HG02870 (cell line): ENCODE data around the gene ACAT2.
"Not testable (repeated sequence)": the region's sequence is repeated elsewhere in the genome, so short reads cannot be mapped to it uniquely, and the experiment has no call there.

Source experiments
- ATAC-seq: cut with Tn5 transposase; IDR thresholded peaks from one replicate; pipeline ENCODE4 v1.9.1; 2021; ENCODE audit warnings: mild to moderate bottlenecking, moderate library complexity; ENCODE audit not compliant: unreplicated experiment

Gene ACAT2

GRCh38 chr6:159762681-159763293 lies 942 bp downstream of the ACAT2 start:
- peak; percentile 15 for ATAC-seq

DNA sequence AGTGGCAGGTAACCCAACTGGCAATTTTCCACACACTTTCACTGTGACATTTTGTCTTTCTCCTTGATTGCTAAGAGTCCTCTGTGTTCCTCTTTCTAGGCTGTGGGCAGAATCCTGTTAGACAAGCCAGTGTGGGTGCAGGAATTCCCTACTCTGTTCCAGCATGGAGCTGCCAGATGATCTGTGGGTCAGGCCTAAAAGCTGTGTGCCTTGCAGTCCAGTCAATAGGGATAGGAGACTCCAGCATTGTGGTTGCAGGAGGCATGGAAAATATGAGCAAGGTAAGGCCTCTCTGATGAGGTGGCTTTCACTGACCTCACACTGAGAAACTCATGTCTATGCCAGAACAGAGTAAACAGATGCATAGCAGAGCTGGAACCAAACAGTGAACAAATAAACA lies 5.1 kb downstream of the ACAT2 start:
- ATAC-seq, result no peak

DNA sequence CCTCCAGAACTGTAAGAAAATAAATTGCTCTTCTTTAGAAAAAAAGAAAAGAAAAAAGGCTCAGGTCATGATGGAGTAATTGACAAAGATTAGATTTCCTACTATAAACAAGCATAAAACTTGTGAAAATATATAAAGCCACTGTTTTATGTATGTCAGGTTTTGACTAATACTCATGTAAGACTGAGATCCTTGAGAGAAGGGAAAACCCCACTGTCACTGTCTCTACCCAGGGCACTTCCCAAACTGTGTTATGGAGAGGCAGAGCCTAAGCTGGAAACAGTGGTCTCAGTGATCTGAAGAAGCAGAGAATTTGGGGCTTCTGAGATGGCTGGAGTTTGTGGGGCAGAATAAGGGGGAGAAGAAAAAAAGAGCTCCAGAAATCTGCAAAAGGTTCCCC lies 7.6 kb downstream of the ACAT2 start:
- no peak for ATAC-seq

DNA sequence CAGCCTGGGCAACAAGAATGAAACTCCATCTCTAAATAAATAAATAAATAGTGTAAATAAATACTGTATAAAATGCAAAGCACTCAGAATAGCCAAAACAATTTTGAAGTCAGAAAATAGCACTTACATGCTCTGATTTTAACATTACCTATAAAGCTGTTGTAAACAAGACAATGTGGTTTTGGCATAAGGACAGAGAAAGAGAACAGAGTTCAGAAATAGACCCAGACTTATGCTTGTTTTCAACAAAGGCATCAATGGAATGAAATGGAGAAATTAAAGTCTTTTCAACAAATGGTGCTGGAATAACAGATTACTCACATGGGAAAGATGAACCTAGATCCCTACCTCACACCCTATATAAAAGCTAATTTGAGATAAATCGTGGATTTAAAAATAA lies 10.4 kb downstream of the ACAT2 start:
- no peak for ATAC-seq

DNA sequence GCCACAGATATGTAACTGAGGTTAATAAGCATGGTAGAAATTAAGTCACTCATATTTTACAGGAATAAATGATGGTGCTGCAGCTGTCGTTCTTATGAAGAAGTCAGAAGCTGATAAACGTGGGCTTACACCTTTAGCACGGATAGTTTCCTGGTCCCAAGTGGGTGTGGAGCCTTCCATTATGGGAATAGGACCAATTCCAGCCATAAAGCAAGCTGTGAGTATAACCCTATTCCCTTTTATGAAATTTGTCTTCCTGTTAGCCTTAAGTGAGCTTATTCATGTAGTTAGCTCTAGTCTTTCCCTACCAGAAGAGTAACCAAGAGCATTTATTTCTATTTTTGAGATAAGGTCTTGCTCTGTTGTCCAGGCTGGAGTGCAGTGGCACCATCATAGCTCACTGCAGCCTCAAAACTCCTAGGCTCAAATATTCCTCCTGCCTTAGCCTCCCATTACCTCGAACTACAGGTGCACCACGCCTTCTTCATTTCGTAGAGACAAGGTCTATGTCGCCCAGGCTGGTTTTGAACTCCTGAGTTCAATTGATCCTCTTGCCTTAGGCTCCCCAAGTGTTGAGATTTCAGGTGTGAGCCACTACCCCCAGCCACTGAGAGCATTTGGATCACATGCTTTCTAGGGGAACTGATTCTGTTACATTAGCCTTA lies 15.5 kb downstream of the ACAT2 start:
- no peak for ATAC-seq

DNA sequence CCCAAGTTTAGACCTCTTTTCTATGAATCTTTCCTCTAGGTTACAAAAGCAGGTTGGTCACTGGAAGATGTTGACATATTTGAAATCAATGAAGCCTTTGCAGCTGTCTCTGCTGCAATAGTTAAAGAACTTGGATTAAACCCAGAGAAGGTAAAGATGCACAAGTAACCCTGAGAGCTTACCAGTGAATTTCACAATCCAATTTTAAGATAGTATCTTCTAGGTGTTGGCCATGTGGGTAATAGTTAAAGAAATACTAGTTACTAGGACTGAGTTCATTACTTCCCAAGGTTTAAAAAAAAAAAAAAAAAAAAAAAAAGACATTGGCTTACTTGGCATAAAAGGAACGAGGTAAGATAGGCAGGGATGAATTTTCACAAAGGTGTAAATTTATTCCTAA lies 16.3 kb downstream of the ACAT2 start:
- no peak for ATAC-seq

GRCh38 chr6:159778542-159779103 lies 16.8 kb downstream of the ACAT2 start:
- no peak for ATAC-seq

DNA sequence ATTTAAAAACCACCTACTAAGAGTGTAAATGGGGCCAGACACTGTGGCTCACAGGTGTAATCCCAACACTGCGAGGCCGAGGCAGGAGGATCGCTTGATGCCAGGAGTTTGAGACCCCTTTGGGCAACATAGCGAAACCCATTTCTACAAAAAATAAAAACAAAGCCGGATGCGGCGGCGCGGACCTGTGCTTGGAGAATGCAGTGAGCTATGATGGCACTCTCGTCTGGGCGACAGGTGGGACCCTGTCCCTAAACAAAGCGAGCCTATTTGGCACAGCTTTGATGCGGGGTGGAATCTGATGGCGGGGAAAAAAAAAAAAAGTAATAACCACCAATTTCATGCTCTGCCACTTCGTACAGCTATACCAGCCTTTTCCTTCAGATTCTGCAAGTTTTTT lies 26.4 kb downstream of the ACAT2 start:
- no peak for ATAC-seq

DNA sequence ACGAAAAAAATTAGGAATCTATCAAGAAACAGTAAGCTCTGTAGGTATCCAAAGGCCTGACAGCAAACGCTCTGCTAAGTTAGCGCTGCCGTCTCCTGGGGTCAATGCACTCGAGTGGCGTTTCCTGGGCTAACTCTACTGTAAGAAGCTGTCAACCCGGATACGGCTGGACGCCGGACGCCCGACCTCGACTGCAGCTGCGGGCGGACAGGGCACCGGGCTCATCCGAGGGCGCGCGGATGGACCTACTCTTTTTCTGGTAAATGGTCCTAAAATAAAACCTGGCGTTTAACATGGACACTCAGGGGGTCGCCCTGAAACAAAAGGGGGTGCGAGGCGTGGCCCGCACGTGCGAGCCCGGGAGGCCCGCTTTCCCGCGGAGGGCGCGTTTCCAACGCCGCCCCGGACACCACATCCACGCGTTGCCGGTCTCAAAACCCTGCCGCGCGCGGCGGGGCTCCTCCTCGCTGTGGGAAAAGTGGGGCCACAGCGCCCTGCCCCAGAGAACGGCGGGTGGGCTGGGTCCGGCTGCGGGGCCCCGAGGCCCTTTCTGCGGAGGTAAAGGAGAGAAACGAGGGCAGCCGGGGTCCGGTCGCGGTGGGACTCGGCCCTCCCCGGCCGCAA lies 27.0 kb downstream of the ACAT2 start:
- no peak for ATAC-seq

- peak; percentile 65 for ATAC-seq
These were observed 27.7 kb downstream of the ACAT2 start, which contains the start of gene TCP1 for GRCh38 chr6:159789377-159790148. TCP1 (minus strand) TSS chr6:159789602; CDS start chr6:159789468, 134 bp downstream.

DNA sequence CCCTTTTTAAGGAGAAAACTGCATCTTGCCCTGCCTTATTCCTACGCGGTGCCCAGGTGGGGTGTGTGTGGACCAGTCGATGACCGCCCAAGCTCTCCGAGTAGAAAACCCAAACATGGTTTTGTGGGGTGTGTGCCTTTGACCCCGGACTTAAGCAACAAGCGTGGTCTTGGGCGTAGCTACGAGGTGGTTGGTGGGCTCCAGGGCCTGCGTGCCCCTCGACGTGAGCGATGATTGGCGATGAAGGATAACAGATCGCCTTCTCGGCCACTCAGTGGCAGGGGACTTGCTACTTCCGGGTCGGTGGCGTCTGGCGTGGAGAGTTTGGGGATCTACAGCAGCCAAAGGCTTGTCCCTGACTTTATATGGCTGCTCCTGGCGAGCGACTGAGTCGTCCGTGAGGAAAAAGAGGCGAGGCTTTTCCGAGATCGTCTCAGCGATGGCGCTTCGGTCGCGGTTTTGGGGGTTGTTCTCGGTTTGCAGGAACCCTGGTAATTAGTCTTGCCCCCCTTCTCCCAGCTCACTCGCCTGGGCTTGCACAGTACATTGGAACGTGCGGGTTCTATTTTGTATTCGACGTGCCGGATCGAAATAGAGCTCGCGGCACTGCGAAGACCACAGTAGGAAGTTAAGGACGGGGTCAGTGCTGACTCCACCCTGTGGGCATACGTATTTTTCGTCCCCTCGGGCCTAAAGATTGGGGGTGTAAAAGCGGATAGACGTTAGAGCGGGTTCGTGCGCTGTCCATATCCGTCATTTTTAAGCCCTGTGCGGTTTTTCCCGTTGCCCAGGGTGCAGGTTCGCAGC lies 28.5 kb downstream of the ACAT2 start, which contains the start of gene MRPL18:
TSS of gene MRPL18 (plus strand) at position 319 of the 807 bp plus-strand sequence. CDS start at position 440, 121 bp downstream.
- ATAC-seq, result peak; percentile 83

DNA sequence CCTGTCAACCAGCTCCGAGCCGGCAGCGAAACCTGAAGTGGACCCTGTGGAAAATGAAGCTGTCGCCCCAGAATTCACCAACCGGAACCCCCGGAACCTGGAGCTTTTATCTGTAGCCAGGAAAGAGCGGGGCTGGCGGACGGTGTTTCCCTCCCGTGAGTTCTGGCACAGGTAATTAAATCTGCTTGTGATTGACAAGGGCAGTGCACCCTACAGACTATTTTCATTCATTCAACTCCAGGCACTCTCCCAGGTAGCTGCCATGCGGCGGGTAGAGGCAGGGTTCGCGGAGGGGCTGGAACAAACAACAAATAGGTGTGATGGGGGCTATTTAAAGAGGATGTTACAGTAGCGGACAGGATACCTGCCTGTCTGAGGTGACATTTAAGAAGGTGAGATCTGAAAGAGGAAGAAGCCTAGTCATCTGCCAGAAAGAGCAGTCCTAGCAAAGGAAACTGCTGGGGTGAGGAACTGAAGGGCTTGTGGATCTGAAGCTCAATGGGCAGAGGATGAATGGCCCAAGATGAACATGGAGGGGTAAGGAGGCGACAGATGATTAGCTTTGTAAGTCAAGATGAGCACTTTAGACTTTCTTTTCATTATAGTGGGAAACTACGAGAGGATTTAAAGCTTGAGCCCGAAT lies 29.2 kb downstream of the ACAT2 start:
- ATAC-seq, result no peak

DNA sequence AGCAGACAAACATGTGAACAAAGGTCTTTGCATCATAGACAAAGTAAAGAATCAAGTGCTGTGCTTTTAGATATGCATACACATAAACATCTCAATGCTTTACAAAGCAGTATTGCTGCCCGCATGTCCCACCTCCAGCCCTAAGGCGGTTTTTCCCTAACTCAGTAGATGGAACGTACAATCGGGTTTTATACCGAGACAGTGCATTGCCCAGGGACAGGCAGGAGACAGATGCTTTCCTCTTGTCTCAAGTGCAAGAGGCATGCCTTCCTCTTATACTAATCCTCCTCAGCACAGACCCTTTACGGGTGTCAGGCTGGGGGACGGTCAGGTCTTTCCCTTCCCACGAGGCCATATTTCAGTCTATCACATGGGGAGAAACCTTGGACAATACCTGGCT lies 33.1 kb downstream of the ACAT2 start:
- not testable (repeated sequence) for ATAC-seq

DNA sequence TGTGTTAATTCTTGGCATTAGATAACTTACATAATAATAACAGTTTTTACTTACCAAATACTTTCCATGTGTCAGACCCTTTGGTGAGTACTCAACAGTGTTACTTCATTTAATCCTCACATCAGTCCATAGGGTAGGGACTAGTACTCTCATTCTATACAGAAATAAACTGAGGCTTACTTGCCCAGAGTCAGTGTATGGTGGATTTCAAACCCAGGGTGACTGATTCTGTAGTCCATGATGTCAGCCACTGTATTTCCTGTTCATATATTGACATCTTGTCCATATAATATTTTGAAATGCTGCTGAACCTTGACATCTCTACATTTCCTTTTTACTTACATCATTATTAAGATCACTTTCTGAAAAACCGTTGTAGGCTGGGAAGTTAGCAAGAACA lies 35.7 kb downstream of the ACAT2 start:
- no peak for ATAC-seq

DNA sequence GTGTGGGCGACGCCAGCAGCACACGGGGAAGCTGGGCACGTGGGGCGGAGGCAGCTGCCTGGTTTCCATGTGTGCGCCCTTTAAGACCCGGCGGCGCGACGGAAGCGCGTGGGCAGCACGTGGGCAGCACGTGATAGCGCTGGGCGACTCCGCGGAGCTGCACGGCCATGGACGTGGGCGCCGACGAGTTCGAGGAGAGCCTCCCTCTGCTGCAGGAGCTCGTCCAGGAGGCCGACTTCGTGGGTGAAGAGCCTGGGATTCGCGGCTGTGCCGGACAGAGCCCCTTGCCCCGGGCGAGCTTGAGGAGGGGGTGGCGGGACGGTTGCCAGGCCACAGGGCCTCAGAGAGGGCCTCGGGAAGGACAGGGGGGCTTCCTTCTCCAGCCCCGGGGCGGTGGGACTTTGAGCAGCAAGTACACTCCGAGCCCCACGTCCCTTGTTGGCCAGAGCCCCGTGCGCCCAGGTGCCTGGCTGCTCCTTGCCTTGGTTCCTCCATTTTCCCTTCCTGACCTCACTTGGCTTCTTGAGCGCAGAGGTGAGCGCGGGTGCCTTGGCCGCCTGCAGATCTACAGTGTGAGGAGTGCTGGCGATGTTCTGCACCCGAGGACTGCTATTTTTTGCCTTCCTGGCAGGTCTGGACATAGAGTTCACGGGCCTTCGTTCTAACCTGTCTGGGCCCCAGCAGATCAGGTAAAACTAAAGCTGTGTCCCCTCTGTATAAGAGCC lies 38.5 kb downstream of the ACAT2 start, which contains the start of gene PNLDC1:
TSS of gene PNLDC1 (plus strand) at position 136 of the 725 bp plus-strand sequence. CDS start at position 168, 32 bp downstream.
- ATAC-seq, result no peak

DNA sequence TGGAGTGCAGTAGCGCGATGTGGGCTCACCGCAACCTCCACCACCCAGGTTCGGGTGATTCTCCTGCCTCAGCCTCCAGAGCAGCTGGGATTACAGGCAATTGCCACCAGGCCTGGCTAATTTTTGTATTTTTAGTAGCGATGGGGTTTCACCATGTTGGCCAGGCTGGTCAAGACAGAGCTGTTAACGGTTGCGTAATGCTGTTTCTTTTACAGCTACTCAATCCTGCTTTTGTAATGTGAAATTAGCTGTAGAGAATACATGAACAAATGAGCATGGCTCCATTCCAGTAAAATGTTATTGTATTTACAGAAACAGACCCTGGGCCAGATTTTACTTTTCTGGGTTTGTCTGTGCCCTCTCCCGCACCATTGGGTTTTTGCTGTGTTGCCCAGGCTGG lies 40.1 kb downstream of the ACAT2 start:
- no peak for ATAC-seq

DNA sequence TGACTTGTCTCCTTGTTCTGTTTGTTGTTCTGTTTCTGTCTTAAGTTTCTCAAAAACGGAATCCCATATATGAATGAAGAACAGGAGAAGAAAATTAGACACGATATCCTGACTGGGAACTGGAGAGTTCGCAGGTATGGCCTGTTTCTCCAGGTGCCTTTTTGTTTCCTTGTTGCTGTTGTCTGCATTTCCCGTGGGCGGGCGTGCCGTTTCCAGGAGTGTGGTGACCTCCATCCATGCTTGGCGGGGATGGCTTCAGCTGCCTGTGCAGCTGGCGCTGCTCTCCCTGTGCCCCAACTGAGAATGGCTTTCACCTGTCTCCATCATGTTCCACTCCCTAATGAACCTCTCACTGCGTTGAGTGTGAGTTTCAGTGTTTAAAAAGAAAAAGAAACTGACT lies 42.7 kb downstream of the ACAT2 start:
- no peak for ATAC-seq

GRCh38 chr6:159805440-159806020 lies 43.7 kb downstream of the ACAT2 start:
- no peak for ATAC-seq

- ATAC-seq, result no peak
These were observed 44.2 kb downstream of the ACAT2 start for GRCh38 chr6:159806021-159806458.
